Gastroesophageal sphincter (tissue), 3 donors: ENCODE data around the gene C3.

ENCODE experiments used
- CTCF ChIP-seq, 4 experiments: fragments of 200-600 bp in 2 of 4; fragments of 450-650 bp in 2 of 4; sonication (generic) in 1 of 4; IDR thresholded peaks; one replicate each; pipeline ENCODE4 v1.5.1; 2017 to 2019; ENCODE audit warnings: antibody characterized with exemption in 4 of 4, mild to moderate bottlenecking in 2 of 4, moderate library complexity in 2 of 4
- EP300 ChIP-seq: sonication (generic); formaldehyde crosslinking; IDR thresholded peaks from one replicate; pipeline ENCODE4 v1.6.1; 2017; ENCODE audit warnings: antibody characterized with exemption, mild to moderate bottlenecking
- POLR2A ChIP-seq, 2 donors: fragments of 450-650 bp; IDR thresholded peaks; one replicate each; pipeline ENCODE4 v1.6.1; 2017; ENCODE audit warnings: antibody characterized with exemption in 2 of 2, mild to moderate bottlenecking in 2 of 2, moderate library complexity in 1 of 2
- POLR2AphosphoS5 ChIP-seq: sonication (generic); formaldehyde crosslinking; IDR thresholded peaks from one replicate; pipeline ENCODE4 v1.6.1; 2017; ENCODE audit warnings: antibody characterized with exemption

- TF ChIP-seq CTCF (IDR thresholded peaks at IDR 0.05) = no peak
- no peak for TF ChIP-seq POLR2AphosphoS5
- no peak for TF ChIP-seq POLR2A (IDR thresholded peaks at IDR 0.05)
- no peak for TF ChIP-seq EP300
Observed at GRCh38 chr19:6718111-6718740, 2.2 kb downstream of the C3 start.
